Testis (tissue), 2 donors: ENCODE measurements around the gene TEAD1.

Experiments used
- CTCF ChIP-seq, 3 experiments: fragments of 450-650 bp in 2 of 3; fragments of 200-600 bp in 1 of 3; sonication (generic) in 1 of 3; IDR thresholded peaks; one replicate each; pipeline ENCODE4 v1.5.1; 2016 to 2019; ENCODE audit warnings: antibody characterized with exemption in 3 of 3, mild to moderate bottlenecking in 2 of 3, moderate library complexity in 1 of 3
- POLR2A ChIP-seq: fragments of 450-650 bp; IDR thresholded peaks from one replicate; pipeline ENCODE4 v1.6.1; 2017; ENCODE audit warnings: antibody characterized with exemption, mild to moderate bottlenecking, moderate library complexity

DNA sequence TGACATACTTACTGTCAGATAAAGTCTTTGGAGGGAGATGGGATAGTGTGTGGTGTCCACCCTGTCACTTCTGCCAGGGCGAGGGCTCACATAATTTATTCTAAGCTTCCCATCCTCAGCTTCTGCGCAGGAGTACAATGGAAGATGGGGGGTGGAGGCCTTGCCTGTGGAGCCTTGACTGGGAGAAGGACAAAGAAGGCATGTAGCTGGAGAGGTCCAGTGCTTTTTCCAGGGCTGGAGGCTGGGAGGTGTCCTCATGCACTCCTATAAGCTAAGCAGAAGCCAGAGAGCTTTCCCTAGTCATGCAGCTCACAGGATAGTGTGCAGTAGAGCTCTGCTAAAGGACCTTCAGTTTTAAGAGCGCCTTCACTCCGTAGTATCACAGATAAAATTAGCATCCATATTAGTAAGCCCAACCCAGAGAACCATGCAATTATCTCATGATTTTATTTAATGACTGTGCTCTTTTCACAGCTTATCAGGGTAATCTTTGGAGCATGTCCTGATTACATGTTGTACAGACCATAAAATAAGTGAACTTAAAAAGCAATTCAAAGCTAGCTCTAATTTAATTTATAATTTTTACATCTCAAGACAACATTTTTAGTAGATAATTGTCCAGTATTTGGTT, 148.3 kb downstream of the TEAD1 start:
- TF ChIP-seq CTCF (IDR thresholded peaks at IDR 0.05) (no peak), POLR2A (no peak)
